HG03354 (cell line): ENCODE results near the gene GOLM1.

ENCODE experiments used
- ATAC-seq: cut with Tn5 transposase; IDR thresholded peaks from one replicate; pipeline ENCODE4 v1.9.1; 2021; ENCODE audit warnings: mild to moderate bottlenecking; ENCODE audit not compliant: unreplicated experiment, poor library complexity, severe bottlenecking

GOLM1 gene

GRCh38 chr9:86093788-86094555 lies 5.4 kb downstream of the GOLM1 start:
- peak; percentile 51 for ATAC-seq

- ATAC-seq, result no peak
Measured at GRCh38 chr9:86091477-86091876, 7.9 kb downstream of the GOLM1 start.

- ATAC-seq, result no peak
Measured at GRCh38 chr9:86082870-86083269, 16.5 kb downstream of the GOLM1 start.

GRCh38 chr9:86079865-86080469 lies 19.4 kb downstream of the GOLM1 start:
- no peak for ATAC-seq

GRCh38 chr9:86079421-86079831 lies 19.9 kb downstream of the GOLM1 start:
- no peak for ATAC-seq

GRCh38 chr9:86078731-86079130 lies 20.6 kb downstream of the GOLM1 start:
- ATAC-seq, result no peak

GRCh38 chr9:86077276-86077675 lies 22.1 kb downstream of the GOLM1 start:
- ATAC-seq, result no peak

- ATAC-seq, result no peak
Measured at GRCh38 chr9:86075132-86076109, 23.9 kb downstream of the GOLM1 start.

- ATAC-seq, result no peak
Measured at GRCh38 chr9:86073839-86074238, 25.5 kb downstream of the GOLM1 start.

- ATAC-seq, result no peak
Measured at GRCh38 chr9:86072394-86072877, 26.9 kb downstream of the GOLM1 start.

- no peak for ATAC-seq
Measured at GRCh38 chr9:86069206-86069869, 30.0 kb downstream of the GOLM1 start.

GRCh38 chr9:86064220-86064619 lies 35.1 kb downstream of the GOLM1 start:
- no peak for ATAC-seq

- no peak for ATAC-seq
Measured at GRCh38 chr9:86062845-86063693, 36.3 kb downstream of the GOLM1 start.

- no peak for ATAC-seq
Measured at GRCh38 chr9:86061972-86062739, 37.2 kb downstream of the GOLM1 start.

- ATAC-seq, result no peak
Measured at GRCh38 chr9:86057491-86057890, 41.9 kb downstream of the GOLM1 start.

GRCh38 chr9:86054695-86055094 lies 44.7 kb downstream of the GOLM1 start:
- no peak for ATAC-seq

GRCh38 chr9:86052556-86053468 lies 46.5 kb downstream of the GOLM1 start:
- no peak for ATAC-seq
